IPS-NIHi7 (cell line): ENCODE data around the gene ACACB.
A peak's percentile ranks its signal among the peaks of the same experiment; 100 is the strongest.

ENCODE experiments used
- DNase-seq: peaks from one replicate; pipeline ENCODE4 v3.0.0; 2012; ENCODE audit warnings: mixed read lengths; ENCODE audit errors: extremely low spot score

Gene ACACB

GRCh38 chr12:109277899-109278762, 161.7 kb downstream of the ACACB start:
- no peak for DNase-seq

DNA sequence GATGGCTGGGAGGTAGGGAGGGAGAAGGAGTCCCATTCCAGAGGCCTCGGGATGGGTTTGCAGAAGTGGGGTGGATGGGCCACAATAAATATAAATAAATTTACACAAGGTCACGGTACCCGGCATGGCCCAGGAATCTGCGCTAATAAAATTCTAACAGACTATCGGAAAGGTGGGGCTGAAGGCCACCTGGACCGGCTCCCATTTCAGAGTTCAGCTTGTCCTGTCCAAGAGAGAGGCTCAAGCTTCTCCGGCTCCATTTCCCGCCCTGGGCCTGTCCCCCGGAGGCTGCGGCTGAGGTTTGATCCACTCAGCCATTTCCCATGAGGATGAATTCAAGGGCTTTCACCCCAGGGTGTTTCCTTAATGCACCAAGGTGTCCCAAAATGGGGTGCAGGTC, 162.5 kb downstream of the ACACB start:
- DNase-seq = no peak

- DNase-seq = no peak
Observed at GRCh38 chr12:109279525-109279924, 163.1 kb downstream of the ACACB start.

GRCh38 chr12:109281452-109281851, 165.1 kb downstream of the ACACB start:
- no peak for DNase-seq

DNA sequence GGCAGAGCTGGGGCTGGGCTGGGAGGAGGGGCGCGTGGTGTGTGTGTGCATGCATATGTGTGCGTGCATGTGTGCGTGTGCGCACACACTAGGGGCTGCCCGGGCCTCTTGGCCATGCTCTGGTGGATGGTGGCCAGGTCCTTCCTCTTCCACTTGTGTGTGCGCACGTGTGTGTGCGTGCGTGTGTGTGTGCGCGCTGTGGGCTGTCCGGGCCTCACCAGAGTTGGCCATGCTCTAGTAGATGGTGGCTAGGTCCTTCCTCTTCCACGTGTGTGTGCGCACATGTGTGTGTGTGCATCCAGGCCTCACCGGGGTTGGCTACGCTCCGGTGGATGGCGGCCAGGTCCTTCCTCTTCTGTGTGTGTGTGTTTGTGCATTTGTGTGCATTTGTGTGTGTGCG, 168.0 kb downstream of the ACACB start:
- DNase-seq = no peak

DNA sequence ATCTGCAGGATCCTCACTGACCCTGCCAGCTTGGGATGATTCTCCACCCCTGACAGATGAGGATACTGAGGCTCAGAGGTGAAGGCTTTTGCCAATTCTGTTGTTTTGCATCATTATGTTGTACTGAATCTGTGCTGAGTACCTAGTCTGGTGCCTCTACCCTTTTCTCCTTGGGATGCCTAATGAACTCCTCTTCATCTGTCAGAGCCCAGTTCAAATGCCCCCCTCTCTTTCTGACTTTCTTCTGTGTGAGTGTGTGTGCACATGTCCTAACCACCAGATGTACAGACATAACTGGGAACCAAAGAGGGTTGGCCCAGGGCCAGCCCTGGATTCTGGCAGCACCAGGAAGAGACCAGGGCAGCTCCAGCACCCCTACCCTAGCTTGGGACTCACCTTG, 169.9 kb downstream of the ACACB start:
- DNase-seq = no peak

GRCh38 chr12:109286652-109287051, 170.3 kb downstream of the ACACB start:
- no peak for DNase-seq

DNA sequence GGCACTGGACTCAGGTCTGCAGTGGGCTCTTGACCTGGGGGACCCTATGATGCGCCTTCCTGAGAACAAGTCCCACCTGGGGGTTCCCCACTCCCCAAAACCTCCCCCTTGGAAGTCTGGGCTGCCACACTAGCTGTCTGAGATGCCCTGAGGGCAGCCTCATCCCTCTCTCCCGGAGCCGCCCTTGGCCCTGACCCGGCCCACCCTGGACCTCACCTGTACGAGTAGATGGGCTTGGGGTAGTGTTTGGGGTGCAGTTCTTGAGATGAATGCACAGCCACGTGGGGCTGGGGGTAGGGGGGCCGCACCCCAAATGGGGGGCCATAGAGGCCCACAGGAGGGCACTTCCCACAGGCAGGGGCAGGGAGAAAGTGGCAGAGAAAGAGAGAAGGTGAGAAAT, 170.8 kb downstream of the ACACB start:
- no peak for DNase-seq

GRCh38 chr12:109287811-109288469, 171.6 kb downstream of the ACACB start:
- DNase-seq = no peak

DNA sequence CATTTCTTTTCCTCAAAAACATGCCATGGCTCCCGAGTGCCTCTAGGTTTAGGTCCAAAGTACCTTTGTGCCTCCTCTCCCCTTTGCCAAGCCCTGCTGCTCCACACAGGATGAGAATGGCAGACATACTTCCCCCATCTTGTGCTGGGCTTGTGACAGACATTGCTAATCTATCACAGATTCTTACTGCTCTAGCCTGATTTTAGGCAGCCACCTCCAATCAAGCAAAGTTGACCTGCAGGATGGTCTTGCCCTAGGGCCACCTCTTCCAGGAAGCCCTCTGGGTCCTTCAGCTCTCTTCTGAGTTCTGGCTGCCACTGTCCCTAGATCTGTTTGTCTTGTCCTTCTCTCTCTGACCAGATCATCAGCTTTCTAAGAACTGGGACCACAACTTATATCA, 172.2 kb downstream of the ACACB start:
- DNase-seq = peak; percentile 51

GRCh38 chr12:109289004-109289403, 172.6 kb downstream of the ACACB start:
- DNase-seq = no peak

- DNase-seq = no peak
Observed at GRCh38 chr12:109289551-109289950, 173.2 kb downstream of the ACACB start.

DNA sequence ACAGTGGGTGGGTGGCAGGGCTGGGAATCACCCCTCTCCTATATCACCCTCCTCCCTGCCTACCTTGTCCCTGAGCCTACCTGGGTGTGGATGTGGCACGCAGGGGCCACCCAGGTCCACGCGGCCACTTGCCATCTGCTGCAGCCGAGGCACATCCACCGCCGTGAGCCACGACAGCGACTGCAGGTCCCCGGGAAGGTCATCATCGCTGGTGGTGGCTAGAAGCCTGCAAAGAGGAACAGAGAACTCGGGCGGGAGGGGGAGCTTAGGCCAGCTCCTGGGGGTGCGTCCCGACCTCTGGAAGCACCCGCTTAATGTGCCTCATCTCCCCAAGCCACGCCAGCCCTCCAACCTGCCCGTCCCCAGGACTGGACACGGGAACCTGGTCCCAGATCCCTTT, 173.7 kb downstream of the ACACB start:
- no peak for DNase-seq

DNA sequence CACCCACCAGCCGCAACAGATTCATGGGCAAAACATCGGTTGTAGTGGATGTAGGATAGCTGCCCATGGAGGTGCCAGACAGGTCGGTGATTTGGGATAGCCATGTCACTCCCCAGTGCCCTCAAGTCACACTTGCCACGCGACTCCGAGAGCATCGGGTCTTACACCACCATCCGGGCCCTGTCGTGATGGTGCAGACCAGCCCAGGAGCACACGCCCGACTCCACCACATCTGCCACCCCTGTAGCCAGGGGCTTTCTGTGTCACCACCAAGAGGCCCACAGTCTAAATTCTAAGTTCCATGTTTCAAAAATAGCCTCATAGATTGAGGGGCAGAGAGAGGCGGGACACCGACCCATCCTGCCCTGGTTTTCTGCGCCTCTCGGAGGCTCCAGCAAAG, 174.7 kb downstream of the ACACB start:
- DNase-seq = no peak

DNA sequence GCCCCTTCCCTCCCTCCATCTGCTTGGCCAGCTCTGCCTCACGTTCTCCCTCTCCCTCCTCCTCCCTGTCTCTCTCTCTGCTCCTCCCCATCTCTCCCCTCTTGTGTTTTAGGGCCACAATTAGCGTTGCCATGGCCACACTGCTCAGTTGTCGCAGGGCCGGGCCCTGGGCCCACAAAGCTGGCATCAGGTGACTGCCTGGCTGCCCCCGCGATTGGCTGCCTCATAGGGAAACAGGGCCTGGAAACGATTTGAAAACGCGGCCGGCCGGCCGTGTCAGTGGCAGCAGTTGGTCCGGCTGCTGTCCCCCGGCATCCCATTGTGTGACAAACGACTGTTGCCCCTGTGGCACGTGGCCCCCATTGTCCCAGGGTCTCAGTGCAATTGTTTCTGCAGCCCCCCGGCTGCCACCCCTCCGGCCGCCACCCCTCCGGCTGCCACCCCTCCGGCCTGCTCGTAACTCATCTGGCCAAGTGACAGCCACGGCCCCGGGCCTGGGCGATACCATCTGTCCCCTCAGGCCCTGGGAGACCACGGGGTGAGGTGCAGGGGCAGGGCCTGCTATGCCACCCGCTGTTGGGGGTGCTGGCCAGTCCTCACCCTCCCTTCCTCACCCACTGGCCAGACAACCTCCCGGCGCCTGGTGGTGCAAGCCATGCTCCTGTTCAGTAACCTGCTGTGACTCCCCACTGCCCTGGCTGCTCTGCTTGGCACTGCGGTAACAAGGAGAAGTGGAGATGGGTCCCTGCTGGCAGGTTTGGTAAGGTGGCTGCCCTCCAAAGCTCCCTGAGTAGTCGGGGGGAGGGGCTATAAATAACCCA, 175.3 kb downstream of the ACACB start:
- peak; percentile 84 for DNase-seq

DNA sequence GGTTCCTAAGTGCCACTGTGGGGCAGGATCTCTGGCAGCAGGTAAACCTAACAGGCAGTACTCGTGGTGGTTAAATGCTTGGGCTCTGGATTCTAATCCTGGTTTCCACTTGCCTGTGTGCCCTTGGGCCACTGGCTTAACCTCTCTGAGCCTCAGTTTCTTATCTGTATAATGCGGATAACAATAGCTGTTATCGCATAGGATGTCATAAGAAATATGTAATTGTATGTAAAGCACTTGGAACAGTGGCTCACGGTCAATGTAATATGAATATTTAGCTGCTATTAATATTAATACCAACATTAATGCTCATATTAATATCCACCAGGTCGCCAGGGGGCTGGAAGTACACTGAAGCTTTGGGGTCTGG, 175.9 kb downstream of the ACACB start:
- DNase-seq = no peak

DNA sequence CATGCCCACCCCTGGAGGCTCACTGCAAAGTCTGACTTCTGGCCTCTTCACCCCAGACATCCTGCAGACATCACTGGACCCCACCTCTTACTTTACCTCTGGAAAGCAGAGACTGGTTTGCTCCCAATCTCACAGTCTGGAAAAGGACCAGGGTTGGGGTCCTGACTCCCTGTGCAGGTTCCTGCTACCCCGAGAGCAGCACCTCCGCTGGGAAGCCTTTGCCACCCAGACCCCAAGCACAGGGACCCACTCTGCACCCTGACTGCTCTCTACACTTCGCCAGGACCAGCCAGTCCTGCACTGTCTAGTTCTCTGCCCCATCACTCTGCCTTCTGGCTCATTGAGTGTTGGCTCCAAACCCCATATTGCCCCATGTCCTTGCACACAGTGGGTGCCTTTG, 176.7 kb downstream of the ACACB start:
- DNase-seq = no peak

GRCh38 chr12:109294286-109294796, 178.0 kb downstream of the ACACB start:
- no peak for DNase-seq

GRCh38 chr12:109295764-109296425, 179.5 kb downstream of the ACACB start:
- no peak for DNase-seq

DNA sequence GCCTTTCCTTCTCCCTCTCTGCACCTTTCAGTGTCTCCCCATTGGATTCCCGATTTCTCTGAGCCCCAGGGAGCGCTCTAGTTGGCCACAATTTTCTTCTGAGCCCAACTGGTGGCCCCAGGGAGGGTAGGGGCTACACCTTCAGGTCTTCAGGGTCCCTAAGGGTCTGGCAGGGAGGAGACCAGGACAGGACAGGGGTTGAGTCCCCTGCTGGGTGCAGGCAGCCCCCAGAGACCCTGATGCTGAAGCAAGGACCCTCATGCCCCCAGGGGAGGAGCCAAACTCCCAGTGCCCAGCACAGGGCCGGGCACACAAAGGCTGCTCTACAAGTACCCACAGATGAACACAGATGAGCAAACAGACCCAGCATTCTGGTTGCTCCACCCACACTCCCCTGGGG, 180.0 kb downstream of the ACACB start:
- DNase-seq = no peak

DNA sequence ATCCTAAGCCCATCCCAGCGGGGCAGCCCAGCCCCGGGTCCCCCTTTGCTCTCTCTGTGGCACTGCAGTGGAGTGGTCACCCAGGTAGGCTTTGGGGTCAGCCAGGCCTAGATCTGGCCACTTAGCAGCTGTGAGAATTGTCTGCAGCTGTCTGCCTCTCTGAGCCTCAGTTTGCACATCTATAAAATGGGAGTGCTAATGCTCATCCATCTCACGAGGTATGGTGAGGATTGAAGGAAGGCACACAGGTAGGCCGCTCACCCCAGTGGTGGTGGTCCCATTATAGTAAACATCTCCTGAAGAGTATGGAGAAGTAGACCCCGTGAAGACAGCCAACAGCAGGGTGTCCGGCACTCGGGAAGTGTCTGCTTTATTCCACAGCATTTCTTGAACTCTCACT, 183.5 kb downstream of the ACACB start:
- DNase-seq = no peak

- no peak for DNase-seq
Observed at GRCh38 chr12:109301643-109302168, 185.3 kb downstream of the ACACB start.
